Measurements from ENCODE around the gene TRAF1. TPM values are rescaled to one million over a fixed set of nuclear protein-coding genes. Genes with fewer than 3 reads are reported as not detected.

TRAF1 gene
- polyA plus RNA-seq, 1 donor from 2014 or later = 0.89 TPM

DNA sequence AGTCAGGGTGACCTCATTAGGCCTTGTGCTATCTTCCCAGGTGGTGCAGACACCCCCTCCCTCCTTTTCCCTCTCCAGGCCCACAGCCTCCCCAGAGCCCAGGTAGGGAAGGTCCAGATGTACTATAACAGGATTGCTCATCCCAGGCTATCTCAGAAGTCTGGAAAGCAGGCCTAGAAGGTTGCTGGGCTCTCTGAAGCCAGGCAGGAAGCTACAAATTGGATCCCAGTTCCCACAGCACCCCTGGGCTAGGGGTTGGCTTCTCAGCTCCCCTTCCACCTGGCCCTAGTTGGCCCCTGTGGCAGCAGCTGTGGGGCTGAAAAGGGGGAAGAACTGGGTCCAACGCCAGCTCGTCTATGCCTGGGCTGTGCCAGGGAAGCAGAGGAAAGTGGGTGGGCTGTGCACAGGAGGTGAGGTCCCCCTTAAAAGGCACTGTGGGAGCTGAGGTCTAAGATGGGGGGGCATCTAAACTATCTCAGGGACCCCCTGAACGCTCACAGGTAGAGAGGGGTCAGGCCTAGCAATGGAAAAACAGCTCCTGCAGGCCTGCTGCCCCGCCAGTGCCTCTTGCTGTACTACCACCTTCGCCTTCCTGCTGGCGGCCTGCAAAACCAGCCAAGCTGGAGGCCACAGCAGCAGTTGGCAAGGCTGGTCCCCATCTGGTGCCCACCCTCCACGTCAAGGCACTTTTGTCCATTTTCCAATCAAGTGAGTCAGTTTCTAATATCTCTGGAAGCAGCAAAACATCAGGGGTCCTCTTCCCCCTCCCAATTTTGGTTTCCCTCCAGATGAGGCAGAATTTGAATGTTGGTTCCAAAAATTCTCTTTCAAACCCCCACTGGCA lies 70.5 kb downstream of the TRAF1 start (continued):
- TF ChIP-seq, protein P1, sequence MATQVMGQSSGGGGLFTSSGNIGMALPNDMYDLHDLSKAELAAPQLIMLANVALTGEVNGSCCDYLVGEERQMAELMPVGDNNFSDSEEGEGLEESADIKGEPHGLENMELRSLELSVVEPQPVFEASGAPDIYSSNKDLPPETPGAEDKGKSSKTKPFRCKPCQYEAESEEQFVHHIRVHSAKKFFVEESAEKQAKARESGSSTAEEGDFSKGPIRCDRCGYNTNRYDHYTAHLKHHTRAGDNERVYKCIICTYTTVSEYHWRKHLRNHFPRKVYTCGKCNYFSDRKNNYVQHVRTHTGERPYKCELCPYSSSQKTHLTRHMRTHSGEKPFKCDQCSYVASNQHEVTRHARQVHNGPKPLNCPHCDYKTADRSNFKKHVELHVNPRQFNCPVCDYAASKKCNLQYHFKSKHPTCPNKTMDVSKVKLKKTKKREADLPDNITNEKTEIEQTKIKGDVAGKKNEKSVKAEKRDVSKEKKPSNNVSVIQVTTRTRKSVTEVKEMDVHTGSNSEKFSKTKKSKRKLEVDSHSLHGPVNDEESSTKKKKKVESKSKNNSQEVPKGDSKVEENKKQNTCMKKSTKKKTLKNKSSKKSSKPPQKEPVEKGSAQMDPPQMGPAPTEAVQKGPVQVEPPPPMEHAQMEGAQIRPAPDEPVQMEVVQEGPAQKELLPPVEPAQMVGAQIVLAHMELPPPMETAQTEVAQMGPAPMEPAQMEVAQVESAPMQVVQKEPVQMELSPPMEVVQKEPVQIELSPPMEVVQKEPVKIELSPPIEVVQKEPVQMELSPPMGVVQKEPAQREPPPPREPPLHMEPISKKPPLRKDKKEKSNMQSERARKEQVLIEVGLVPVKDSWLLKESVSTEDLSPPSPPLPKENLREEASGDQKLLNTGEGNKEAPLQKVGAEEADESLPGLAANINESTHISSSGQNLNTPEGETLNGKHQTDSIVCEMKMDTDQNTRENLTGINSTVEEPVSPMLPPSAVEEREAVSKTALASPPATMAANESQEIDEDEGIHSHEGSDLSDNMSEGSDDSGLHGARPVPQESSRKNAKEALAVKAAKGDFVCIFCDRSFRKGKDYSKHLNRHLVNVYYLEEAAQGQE (IDR thresholded peaks at IDR 0.05; ENCODE audit: borderline replicate concordance) = no peak
- TF ChIP-seq POLR2AphosphoS5 (IDR thresholded peaks at IDR 0.05) = no peak

DNA sequence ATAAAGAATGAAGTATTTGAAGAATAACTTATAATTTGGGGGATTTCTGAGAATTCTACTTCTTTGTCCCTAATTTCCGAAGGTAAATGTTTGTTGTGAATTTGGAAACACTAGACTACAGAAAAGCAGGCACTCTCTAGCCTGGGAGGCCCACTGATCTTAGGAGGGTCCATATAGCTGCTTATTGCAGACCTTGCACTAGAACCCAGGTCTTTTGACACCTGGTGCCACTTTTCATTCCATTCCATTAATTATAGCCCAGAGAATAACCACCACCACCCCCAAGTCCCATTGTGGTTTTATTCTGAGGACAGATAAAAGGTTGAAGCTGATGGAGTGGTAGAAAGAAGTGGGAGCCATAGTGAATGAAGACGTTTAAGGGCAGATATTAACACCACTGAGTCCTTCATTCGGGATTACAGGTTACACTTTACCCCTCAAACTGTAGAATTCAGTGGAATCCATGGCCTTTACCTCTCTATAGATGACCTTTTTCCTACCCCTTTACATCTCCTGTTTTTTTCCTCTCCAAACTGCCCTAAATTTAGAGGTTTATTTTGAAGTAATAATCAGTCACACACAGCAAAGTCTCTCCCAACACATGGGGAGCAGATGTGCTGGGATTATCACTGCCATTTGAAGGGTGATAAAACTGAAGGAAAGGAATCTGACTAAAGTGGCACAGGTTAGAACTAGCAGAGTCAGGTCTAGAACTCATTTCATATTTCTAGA lies 71.8 kb downstream of the TRAF1 start:
- no peak overlapping the region for H3K4me2 ChIP-seq (ENCODE audit: low read length)
- no peaks in the 10 kb centered on the region for H3K36me3 ChIP-seq (ENCODE audit: insufficient read depth, low read length)
- no peaks in the 10 kb centered on the region for H3K9me3 ChIP-seq (ENCODE audit: low read length)
- no peak overlapping the region for H3K4me3 ChIP-seq (ENCODE audit: low read length)
- TF ChIP-seq MXI1 (conservative IDR thresholded peaks at IDR 0.05; ENCODE audit: poor library complexity, severe bottlenecking) = no peak
- no peak for TF ChIP-seq EZH2 (IDR thresholded peaks at IDR 0.05; ENCODE audit: borderline replicate concordance, insufficient read depth, low read length, poor library complexity, severe bottlenecking)
- no peak for TF ChIP-seq TAF1 (IDR thresholded peaks at IDR 0.05; ENCODE audit: low read depth)
- TF ChIP-seq, protein P2, sequence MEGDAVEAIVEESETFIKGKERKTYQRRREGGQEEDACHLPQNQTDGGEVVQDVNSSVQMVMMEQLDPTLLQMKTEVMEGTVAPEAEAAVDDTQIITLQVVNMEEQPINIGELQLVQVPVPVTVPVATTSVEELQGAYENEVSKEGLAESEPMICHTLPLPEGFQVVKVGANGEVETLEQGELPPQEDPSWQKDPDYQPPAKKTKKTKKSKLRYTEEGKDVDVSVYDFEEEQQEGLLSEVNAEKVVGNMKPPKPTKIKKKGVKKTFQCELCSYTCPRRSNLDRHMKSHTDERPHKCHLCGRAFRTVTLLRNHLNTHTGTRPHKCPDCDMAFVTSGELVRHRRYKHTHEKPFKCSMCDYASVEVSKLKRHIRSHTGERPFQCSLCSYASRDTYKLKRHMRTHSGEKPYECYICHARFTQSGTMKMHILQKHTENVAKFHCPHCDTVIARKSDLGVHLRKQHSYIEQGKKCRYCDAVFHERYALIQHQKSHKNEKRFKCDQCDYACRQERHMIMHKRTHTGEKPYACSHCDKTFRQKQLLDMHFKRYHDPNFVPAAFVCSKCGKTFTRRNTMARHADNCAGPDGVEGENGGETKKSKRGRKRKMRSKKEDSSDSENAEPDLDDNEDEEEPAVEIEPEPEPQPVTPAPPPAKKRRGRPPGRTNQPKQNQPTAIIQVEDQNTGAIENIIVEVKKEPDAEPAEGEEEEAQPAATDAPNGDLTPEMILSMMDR (IDR thresholded peaks at IDR 0.05; ENCODE audit: poor library complexity, severe bottlenecking) = no peak
- TF ChIP-seq EP300 (conservative IDR thresholded peaks at IDR 0.05; ENCODE audit: poor library complexity, severe bottlenecking) = no peak
- TF ChIP-seq SMC3 (conservative IDR thresholded peaks at IDR 0.05; ENCODE audit: poor library complexity) = no peak
- TF ChIP-seq, protein P1 (IDR thresholded peaks at IDR 0.05; ENCODE audit: borderline replicate concordance) = no peak
- no peak for TF ChIP-seq POLR2AphosphoS5 (IDR thresholded peaks at IDR 0.05)
- no peak for TF ChIP-seq RAD21 (conservative IDR thresholded peaks at IDR 0.05)
- H3K9me2 ChIP-seq (ENCODE audit: insufficient read depth, low read length) = no peaks in the 10 kb centered on the region
- H3K27me3 ChIP-seq (ENCODE audit: insufficient read depth, low read depth, low read length) = no peaks in the 10 kb centered on the region
- H3F3A ChIP-seq (ENCODE audit: insufficient read depth, low read length, poor library complexity, severe bottlenecking) = no peaks in the 10 kb centered on the region
- H4K20me1 ChIP-seq (ENCODE audit: insufficient read depth) = no peaks in the 10 kb centered on the region
- H3K9ac ChIP-seq (ENCODE audit: low read length) = no peak overlapping the region
- no peak overlapping the region for H2AFZ ChIP-seq (ENCODE audit: low read depth, low read length)
- H3K27ac ChIP-seq (ENCODE audit: low read length) = no peak overlapping the region
- H3K79me2 ChIP-seq (replicated peaks; ENCODE audit: insufficient read depth, low read length) = no peaks in the 10 kb centered on the region

Data from neural cell (in vitro differentiated cells).